Endothelial cell of hepatic sinusoid (primary cell): ENCODE data around the gene TRPC3.
"Not testable (repeated sequence)": the region's sequence is repeated elsewhere in the genome, so short reads cannot be mapped to it uniquely, and the experiment has no call there.

ENCODE experiments used
- in situ Hi-C: cut with HindIII; loops from 2 replicates; pipeline ENCODE4 v1.10.0; 2017; ENCODE audit warnings: low sequenced_read_pairs

The TRPC3 gene

GRCh38 chr4:121950212-121950679 lies 1.6 kb downstream of the TRPC3 start:
- in situ Hi-C loops = no loop called here

GRCh38 chr4:121946644-121947043 lies 5.2 kb downstream of the TRPC3 start:
- in situ Hi-C loops = no loop called here

GRCh38 chr4:121943941-121944340 lies 7.9 kb downstream of the TRPC3 start:
- in situ Hi-C loops = no loop called here

GRCh38 chr4:121939690-121940089 lies 12.2 kb downstream of the TRPC3 start:
- in situ Hi-C loops = no loop called here

GRCh38 chr4:121938282-121939092 lies 13.4 kb downstream of the TRPC3 start:
- in situ Hi-C loops = no loop called here

GRCh38 chr4:121936101-121936500 lies 15.8 kb downstream of the TRPC3 start:
- in situ Hi-C loops = no loop called here

GRCh38 chr4:121934635-121935034 lies 17.2 kb downstream of the TRPC3 start:
- in situ Hi-C loops = loop anchor here (5.0 kb wide), 1 partner anchor 52 kb away; no protein-coding TSS in a partner anchor

GRCh38 chr4:121932212-121932974 lies 19.5 kb downstream of the TRPC3 start:
- in situ Hi-C loops = loop anchor here (5.0 kb wide), 1 partner anchor 50 kb away; no protein-coding TSS in a partner anchor

GRCh38 chr4:121930304-121930703 lies 21.6 kb downstream of the TRPC3 start:
- in situ Hi-C loops = loop anchor here (5.0 kb wide), 1 partner anchor 48 kb away; no protein-coding TSS in a partner anchor

GRCh38 chr4:121927948-121928347 lies 23.9 kb downstream of the TRPC3 start:
- in situ Hi-C loops = no loop called here

- in situ Hi-C loops = not testable (repeated sequence)
Observed at GRCh38 chr4:121926490-121926889, 25.4 kb downstream of the TRPC3 start.

GRCh38 chr4:121923306-121923705 lies 28.6 kb downstream of the TRPC3 start:
- in situ Hi-C loops = no loop called here

- in situ Hi-C loops = no loop called here
Observed at GRCh38 chr4:121913667-121914066, 38.2 kb downstream of the TRPC3 start.

GRCh38 chr4:121908346-121908745 lies 43.5 kb downstream of the TRPC3 start:
- in situ Hi-C loops = no loop called here

- in situ Hi-C loops = no loop called here
Observed at GRCh38 chr4:121900132-121900983, 51.5 kb downstream of the TRPC3 start.

- in situ Hi-C loops = no loop called here
Observed at GRCh38 chr4:121898150-121898549, 53.7 kb downstream of the TRPC3 start.

GRCh38 chr4:121888134-121888533 lies 63.7 kb downstream of the TRPC3 start:
- in situ Hi-C loops = no loop called here

GRCh38 chr4:121885115-121885514 lies 66.7 kb downstream of the TRPC3 start:
- in situ Hi-C loops = no loop called here

- in situ Hi-C loops = loop anchor here (5.0 kb wide), 2 partner anchors 51 to 96 kb away; no protein-coding TSS in a partner anchor
Observed at GRCh38 chr4:121881158-121881557, 70.7 kb downstream of the TRPC3 start.

- in situ Hi-C loops = no loop called here
Observed at GRCh38 chr4:121879135-121879534, 72.7 kb downstream of the TRPC3 start.
